ENCODE measurements around the gene SRCIN1. TPM values are rescaled to one million over a fixed set of nuclear protein-coding genes. Genes with fewer than 3 reads are reported as not detected.
"Not testable (repeated sequence)": the region's sequence is repeated elsewhere in the genome, so short reads cannot be mapped to it uniquely, and the experiment has no call there.

SRCIN1 gene
- total RNA-seq, 1 donor from 2014 or later, result 22.6 TPM

DNA sequence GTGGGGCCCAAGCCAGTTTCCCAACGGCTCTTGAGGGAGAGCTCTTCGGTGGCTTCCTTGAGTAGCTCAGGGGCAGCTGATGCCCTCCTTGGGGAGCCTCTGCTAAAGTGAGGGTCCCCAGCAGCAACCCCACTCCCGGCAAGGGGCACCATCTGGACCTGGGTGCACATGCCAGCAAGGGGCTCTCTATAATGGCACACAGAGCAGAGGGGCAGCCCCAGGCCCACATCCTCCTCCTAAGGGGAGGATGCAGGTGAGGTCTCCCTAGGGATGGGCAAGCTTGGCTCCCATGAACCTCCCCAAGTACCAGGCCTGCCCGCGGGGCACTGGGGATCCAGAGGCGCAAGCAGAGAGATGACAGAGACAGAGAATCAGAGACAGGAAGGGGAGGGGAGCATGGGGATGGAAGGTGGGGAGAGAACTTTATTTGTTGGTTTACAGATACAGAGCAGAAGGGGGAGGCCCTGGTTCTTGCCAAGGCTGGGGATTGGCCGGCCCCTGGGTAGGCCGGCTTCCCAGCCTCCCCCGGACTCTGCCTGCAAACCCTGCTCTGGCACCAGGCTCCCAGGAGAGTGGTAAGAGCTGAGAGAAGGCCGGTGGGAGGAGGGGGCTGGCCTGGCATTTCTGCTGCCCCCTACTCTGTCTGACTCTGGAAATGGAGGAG, 61.4 kb downstream of the SRCIN1 start:
- no peak for DNase-seq (ENCODE audit: low spot score)

DNA sequence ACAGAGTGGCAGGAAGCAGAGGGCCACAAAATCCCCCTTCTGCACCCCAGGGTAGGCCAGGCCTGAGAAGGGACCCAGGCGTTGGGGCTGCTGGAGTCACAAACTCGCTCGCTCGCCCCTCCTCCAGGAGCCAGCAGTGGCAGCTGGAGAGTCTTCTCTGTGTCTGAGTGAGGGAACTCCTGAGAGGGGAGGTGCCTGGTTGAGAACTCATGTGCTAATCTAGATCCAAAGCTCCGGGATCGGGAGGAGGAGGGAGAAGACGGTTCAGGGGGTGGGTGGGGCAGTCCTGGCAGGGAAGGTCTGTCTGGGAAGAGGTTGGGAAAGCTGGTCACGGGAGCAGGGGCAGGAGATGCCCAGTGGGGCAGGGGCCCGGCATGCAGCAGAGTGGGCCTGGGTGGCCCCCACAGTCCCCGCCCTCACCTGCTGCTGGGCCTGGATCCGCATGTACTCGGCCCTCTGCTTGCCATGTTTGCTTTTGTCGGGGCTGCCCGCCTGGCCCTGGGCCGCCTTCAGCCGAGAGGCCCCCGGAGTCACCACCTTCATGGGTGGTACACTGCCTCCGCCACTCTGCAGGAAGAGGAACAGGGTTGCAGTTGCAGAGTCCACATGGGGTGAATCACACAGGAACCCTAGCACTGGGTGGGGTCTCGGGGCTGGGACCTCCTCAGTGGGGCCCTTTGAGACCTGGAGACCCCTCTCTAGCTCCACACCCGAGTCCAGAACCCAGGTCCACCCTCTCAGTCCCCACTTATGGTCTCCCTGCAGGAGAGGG, 62.2 kb downstream of the SRCIN1 start:
- no peak for DNase-seq (ENCODE audit: low spot score)

DNA sequence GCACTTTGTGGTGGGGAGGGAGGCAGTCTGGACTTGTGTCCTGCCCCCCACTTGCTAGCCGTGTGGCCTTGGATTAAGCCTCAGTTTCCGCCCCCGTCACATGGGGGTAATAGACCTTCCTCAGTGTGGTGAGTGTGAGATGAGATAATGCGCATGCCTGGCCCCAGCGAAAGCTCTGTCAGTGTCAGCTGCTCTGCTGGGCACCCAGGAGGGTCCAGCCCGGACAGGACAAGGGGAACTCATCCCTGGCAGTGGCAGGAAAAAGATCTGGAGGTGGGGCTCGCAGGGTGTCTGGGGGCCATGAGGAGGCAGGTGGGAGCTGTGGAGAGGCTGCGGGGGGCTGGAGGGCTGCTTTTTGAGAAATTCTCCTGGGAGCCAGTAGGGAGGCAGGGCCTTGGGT, 63.5 kb downstream of the SRCIN1 start:
- DNase-seq (ENCODE audit: low spot score), result no peak

DNA sequence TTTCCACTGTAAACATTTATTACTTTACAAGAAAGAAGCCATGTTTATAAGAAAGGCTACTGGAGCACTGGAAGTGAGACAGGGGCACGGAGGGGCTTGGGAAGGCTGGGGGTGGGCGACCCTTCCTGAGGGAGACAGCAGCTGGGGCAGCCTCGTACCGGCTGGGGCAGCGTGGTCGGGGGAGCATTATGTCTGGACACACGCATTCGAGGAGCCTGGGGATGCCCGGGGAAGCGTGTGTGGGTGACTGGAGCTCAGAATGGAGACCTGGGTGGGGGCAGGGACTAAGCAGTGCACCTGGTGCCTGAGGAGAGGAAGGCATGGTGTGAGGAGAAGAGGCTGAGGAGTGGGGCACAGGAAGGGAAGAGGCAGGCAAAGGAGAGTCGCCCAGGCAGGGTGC, 64.5 kb downstream of the SRCIN1 start:
- DNase-seq (ENCODE audit: low spot score), result no peak

DNA sequence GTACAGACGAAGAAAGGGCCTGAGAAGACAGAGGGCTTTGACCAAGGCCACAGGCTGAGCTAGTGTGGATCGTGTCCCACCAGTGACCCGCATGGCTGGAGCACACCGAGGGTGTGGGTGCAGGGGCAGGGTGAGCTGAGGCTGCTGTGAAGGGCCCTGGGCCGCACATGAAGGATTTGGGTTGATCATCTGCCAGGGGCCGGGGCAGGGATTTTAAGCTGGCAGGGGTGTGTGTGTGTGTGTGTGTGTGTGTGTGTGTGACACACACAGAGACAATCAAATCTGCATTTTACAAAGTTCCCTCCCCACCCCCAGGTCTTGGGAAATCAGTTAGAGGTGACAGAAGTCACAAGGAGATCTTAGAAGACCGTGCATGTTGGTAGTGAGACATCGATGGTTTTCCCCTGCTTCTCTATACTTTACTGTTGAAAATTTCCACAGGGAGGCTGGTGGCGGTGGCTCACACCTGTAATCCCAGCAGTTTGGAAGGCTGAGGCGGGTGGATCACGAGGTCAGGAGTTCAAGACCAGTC, 65.2 kb downstream of the SRCIN1 start:
- DNase-seq (ENCODE audit: low spot score), result no peak

DNA sequence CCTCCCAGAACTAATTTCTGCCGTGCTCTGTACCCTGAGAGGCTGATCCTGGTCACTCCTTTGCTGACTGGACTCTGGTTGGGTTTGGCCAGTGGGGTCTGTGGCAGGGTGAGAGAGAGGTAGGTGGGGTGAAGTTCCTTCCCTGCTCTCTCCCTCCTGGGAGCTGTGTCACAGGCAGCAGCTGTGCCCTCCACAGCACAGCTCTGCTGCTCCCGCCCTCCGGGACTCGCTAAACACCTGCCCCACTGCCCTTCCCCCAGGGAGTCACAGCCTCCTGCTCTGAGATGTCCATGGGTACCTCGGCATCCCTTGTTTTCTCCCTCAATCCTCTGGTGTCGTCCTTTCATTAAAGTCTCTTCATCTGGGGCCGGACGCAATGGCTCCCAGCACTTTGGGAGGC, 66.4 kb downstream of the SRCIN1 start:
- no peak for DNase-seq (ENCODE audit: low spot score)

DNA sequence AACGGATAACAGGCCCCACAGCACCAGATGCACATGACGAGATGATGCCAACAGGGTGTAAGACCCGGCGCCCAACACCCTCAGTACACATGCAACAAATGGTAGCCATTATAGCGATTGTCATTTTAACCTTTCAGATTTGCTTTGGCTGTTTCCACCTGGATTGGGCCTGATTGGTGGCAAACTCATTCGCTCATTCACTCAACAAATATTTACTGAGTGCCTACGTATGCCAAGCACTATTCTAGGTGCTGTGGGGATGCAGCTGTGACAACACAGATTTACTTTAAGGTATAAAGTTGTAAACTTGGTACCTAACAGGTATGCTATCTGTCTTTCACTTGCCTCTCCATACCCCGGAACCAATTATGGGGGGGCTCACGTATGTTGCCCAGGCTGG, 66.8 kb downstream of the SRCIN1 start:
- DNase-seq (ENCODE audit: low spot score), result no peak

DNA sequence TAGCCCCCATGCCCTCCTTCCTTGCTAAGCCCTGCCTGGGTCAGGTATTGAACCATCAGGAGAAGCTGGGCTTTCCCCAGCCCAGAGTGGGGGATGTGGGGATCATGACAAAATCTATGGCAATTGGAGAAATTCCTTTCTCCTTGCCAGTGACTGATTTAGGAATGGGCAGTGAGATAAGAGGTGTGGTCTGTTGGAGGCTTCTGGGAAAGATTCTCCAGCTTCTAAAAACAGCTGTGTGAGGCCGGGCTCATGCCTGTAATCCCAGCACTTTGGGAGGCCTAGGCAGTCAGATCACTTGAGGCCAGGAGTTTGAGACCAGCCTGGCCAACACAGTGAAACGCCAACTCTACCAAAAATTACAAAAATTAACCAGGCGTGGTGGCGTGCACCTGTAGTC, 69.1 kb downstream of the SRCIN1 start:
- DNase-seq (ENCODE audit: low spot score), result no peak

DNA sequence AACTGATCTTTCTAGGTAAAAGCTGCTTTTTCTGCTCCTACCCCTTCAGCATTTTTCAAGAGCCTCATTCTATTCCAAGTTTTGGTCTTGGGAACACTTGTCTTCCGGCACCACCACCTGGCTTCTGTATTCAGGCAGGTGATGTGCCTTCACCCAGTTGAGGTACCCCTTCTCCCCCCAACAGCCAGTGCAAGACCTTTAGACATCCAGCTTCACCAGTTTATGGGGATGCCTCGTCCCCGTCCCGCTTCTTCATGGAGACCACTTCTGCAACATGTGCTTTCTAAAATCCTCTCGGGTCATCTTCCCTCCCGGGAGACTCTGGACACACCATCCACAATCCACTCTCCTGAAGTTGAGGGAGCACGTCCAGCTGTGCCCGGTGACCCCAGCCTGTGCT, 69.9 kb downstream of the SRCIN1 start:
- DNase-seq (ENCODE audit: low spot score), result no peak

DNA sequence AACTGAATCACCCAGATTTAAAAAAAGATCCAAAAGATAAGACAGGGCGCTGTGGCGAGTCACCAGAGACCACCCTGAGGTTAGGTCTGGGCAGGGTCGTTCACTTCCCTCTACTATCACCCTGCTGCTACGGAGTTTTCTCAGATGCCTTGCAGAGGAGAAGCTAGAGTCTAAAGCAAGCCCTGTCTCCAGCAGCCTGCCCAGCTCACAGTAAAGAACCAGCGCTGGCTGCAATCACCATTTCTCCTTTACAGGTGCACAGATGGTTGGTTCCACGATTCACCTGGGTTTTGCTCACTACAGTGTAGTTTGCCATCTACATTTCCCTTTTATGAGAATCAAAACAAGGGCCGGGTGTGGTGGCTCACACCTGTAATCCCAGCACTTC, 71.3 kb downstream of the SRCIN1 start:
- DNase-seq (ENCODE audit: low spot score), result no peak

DNA sequence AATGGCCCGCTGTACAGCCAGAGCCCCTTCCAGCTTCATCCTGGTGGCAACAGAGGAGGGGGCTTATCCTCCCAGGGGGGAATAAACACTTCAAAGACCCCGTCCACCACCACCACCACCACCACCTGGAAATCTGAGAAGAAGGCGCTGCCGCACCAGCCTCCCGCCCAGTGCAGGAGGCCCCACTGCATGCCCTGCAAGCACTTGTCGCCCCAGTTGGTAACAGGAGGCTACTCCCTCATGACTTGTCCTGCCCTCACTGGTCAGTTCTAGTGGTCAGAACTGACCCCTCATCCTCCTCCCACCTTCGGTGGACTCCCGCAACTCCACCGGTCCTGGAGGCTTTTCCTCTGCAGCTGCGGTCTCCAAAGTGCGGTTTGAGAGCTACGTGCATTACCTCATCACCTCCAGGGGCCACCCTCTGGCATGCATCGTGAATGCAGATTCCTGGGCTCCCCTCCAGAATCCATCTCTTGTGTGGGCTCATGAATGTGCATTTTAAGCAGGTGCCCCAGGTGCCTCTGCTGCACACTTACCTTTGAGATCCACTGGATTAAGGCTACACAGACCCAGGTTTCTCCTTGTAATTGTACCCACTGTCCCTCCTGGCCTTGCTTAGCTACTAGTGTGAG, 71.8 kb downstream of the SRCIN1 start:
- DNase-seq (ENCODE audit: low spot score), result no peak

DNA sequence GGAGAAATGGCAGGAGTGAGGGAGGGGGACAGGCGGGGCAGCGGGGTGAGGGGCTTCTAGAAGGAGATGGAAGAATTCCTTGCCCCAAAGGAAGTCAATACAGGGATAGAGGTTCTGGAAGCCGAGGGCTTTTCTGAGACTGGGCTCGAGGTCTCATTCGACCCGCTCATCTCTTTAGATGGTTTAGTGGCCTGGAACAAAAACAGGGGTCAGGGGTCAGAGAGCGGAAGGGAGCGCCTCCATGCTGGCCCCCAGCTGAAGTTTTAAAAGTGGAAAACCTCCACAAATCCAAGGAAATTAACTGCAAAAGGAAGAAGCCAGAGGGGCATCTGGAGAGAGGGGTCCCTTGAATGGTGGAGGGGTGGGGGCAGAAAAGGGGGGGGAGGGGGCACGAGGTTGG, 72.5 kb downstream of the SRCIN1 start:
- DNase-seq (ENCODE audit: low spot score), result no peak

DNA sequence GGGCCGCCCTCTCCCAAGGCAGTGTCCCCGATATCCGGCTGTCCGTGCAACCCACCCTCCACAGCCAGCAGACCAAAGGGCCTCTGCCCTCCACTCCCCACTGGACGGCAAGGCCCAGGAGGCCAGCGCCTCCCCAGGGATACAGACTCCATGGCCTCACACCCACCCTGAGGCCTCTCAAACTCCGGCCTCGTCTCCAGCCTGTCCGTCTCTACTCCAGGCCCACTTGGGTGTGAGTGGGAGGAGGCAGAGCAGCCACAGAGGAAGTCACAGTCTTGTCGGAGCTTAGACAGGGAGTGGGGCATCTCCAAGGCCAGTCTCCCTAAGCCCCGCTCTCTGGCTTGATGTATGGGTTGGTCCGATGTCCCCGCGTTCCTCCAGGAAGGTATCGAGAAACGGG, 73.3 kb downstream of the SRCIN1 start:
- no peak for DNase-seq (ENCODE audit: low spot score)

DNA sequence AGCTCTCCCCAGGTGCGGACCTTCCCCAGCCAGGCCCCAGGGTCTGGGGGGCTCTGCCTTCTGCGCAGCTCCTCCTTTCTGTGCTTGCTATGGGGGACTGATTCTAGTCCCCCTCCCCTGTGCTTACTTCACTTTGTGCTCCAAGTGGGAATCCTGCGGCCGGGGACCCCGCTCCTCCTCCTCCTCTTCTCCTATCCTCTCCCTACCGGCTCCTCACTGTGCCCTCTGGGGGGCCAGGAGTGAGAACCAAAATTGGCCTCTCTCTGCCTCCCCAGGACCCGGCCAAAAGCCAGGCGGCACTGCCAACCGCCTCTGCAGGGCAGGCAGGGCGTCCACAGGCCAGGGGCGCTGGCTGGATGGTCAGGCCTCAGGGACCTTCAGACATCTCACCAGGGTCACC, 74.0 kb downstream of the SRCIN1 start:
- not testable (repeated sequence) for DNase-seq (ENCODE audit: low spot score)

DNA sequence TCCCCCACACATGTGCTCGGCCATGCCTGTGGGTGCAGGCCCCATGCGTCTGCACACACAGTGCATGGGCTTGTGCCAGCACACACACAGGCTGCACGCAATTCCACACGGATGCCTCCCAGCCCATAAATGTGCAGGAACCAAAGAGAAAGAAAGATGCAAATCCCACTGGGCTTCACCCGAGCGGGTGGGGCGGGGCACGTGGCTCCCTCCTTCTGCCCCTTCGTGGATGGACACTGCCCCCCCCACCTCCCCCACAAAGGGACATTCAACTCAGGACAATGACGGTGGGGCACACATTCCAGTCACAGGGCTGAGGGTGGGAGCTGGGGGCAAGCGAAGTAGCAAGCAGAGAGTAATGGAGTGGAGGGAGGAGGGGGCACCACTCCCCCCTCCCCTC, 74.9 kb downstream of the SRCIN1 start:
- DNase-seq (ENCODE audit: low spot score), result not testable (repeated sequence)

DNA sequence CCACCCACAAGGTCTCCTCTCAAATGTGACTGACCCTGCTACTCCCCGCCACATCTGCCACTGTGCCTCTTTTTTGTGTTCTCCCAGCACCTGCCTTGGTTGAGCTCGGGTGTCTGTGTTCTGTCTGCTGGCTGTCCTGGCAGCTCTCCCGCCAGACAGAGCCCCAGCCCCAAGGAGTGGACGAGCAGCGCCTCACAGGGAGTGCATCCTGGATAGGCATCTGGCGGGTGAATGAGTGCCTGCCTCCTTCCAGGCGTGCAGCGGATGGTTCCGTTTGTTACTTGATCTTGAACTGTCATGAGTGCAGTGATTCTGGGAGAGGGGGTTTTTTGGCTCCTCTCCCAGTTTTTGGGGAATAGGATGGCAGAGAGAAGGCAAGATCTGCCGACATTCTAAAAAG, 77.6 kb downstream of the SRCIN1 start:
- DNase-seq (ENCODE audit: low spot score), result not testable (repeated sequence)

DNA sequence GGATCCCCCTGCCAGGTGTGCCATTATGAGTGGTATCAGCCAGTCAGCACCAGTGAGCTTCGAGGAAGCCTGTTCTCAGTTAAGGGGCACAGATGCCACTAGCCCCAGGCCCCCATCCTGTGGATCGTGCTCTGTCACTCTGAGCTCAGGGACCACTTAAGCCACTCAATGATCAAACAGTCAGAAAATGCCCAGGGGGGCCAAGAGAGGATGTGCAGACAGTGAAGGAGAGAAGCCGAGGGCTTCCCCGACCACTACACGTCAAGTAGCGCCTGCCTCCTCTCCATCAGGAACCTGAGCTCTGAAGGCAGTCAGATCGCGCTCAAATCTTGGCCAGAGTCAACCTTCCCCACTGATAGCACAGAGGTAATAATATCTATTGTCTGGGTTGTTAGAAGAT, 79.2 kb downstream of the SRCIN1 start:
- not testable (repeated sequence) for DNase-seq (ENCODE audit: low spot score)

DNA sequence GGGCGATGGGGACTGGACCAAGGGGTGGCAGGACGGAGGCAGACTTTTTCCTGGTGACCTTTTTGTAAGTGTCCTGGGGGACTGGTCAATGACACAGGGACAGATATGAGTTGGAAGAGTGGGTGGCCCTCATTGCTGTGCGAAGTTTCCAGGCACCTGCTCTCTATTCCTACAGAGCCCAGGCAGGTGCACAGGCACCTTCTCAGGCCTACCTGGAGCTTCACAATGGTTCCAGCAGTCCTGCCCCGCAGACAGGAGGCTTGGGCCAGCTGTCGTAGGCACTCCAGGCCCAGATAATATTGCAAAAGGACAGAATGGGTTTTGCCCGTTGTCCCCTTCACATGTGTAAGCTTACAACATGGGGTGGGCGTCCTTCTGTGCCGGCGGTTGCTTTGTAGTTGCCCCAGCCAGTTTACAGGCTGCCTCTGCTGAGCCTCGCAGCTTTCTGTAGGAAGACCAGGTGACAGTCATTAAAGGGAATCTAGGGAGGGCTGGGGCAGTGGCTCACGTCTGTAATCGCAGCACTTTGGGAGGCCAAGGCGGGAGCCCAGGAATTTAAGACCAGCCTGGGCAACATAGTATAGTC, 93.2 kb downstream of the SRCIN1 start:
- no peak for DNase-seq (ENCODE audit: low spot score)

DNA sequence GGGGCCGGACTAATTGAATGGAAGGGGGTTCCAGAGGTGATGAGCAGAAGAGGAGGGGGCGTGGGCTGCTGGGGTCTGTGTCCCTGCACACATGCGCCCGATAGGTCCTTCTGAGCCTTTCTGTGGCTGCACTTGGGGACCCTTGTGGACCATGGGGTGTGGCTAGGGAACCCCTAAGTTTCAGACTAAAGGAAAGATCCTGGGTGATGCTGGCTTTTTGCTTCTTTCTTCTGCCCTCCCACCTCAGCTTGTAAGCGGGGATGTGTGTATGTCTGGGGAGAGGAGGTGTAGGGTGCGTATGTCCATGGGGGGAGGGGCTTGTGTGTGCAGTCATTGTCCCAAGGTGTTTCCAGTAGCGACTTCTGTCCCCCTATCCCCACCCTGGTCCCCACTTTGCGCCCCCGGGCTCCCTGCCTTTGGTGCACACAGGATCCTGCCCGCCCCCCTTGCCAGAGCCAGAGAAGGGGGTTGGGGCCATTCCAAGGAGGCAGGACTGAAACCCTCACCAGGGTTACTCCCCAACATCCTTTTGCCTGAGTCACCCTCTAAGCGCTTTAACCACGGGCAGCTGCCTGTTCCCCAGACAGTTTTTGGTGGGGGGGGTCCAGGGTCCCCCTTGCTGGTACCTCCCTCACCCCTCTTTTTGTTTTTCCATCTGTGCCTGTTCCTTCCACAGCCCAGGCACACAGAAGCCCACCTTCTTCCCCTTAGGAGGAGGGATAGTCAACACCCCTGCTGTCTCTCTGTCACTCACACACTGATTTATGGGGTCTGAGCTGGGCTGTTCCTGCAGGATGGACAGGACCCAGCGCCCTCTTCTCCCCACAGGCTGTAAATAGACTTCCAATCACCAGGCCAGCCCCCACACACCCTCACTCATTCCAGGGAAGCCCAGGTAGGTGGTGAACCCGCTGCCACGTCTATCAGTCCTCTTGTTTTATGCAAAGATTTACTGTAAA, 94.3 kb downstream of the SRCIN1 start:
- DNase-seq (ENCODE audit: low spot score), result no peak

DNA sequence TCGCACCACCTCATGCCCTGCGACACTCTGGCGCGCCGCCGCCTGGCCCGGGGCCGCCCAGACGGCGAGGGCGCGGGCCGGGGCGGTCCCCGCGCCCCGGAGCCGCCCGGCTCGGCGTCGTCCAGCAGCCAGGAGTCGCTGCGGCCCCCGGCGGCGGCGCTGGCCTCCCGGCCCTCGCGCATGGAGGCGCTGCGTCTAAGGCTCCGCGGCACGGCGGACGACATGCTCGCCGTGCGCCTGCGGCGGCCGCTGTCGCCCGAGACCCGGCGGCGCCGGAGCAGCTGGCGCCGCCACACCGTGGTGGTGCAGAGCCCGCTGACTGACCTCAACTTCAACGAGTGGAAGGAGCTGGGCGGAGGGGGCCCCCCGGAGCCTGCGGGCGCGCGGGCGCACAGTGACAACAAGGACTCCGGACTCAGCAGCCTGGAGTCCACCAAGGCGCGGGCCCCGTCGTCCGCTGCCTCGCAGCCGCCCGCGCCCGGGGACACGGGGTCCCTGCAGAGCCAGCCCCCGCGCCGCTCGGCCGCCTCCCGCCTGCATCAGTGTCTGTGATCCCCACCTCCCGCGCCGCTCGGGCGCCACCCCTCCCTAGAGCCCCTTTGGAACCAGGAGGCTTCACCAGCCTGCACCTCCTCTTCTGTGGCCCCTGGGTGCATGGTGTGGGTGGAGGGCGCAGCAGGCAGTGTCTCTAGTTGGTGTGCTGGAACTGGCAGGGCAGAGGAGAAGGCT, 95.2 kb downstream of the SRCIN1 start:
- no peak for DNase-seq (ENCODE audit: low spot score)
